IMR-90 (cell line): Measurements from ENCODE around the gene STUM. TPM values are rescaled to one million over a fixed set of nuclear protein-coding genes. Genes with fewer than 3 reads are reported as not detected.

ENCODE experiments used
- ATAC-seq: fragments of 200-7000 bp; cut with Tn5 transposase; 2 replicates; pipeline ENCODE4 v1.9.1; 2020; ENCODE audit warnings: low read depth, mild to moderate bottlenecking, moderate library complexity
- BruUV-seq: library from RNA; stranded (reverse); fragments of 400-500 nt; replicated peaks from 2 replicates; lab custom pipeline; 2021; lab: Mats Ljungman, UMichigan
- CTCF ChIA-PET: fragments of 300-600 bp; formaldehyde crosslinking; extraction: SDS; loops from one replicate; lab custom pipeline; 2021; ENCODE audit warnings: antibody characterized with exemption; lab: Yijun Ruan, JAX
- POLR2A ChIA-PET: fragments of 300-600 bp; sonication (Branson Sonifier 250); formaldehyde crosslinking; loops from one replicate; lab custom pipeline; 2022; ENCODE audit warnings: antibody characterized with exemption; ENCODE audit not compliant: unreplicated experiment; lab: Charles Lee
- DNase-seq: peaks from one replicate; pipeline ENCODE4 v3.0.0; 2013
- H2AFZ ChIP-seq: replicated peaks from 2 replicates; pipeline ENCODE3; 2013; ENCODE audit warnings: low read length, mild to moderate bottlenecking; ENCODE audit not compliant: poor library complexity
- H2AK5ac ChIP-seq: 2 replicates; pipeline ENCODE4 v1.6.1; 2013; ENCODE audit warnings: low read depth, low read length, inconsistent platforms
- H2AK9ac ChIP-seq: replicated peaks from 2 replicates; pipeline ENCODE3; 2013; ENCODE audit warnings: mild to moderate bottlenecking, low read depth, low read length, moderate library complexity; ENCODE audit not compliant: poor library complexity
- H2BK120ac ChIP-seq: 2 replicates; pipeline ENCODE4 v1.6.1; 2013; ENCODE audit warnings: low read depth, low read length, inconsistent platforms
- H2BK15ac ChIP-seq: 3 replicates; pipeline ENCODE4 v1.6.1; 2013; ENCODE audit warnings: low read depth, low read length, inconsistent platforms
- H2BK20ac ChIP-seq: 2 replicates; pipeline ENCODE4 v1.6.1; 2013; ENCODE audit warnings: low read depth, mild to moderate bottlenecking, inconsistent platforms, low read length, moderate library complexity
- H2BK5ac ChIP-seq: 2 replicates; pipeline ENCODE4 v1.6.1; 2013; ENCODE audit warnings: mild to moderate bottlenecking, low read depth, low read length, inconsistent platforms; ENCODE audit not compliant: poor library complexity, severe bottlenecking
- H3K14ac ChIP-seq: replicated peaks from 2 replicates; pipeline ENCODE4 v1.6.1; 2013; ENCODE audit warnings: low read depth, low read length, inconsistent platforms
- H3K18ac ChIP-seq: 2 replicates; pipeline ENCODE4 v1.6.1; 2013; ENCODE audit warnings: low read depth, low read length, control low read depth
- H3K23ac ChIP-seq: 2 replicates; pipeline ENCODE4 v1.6.1; 2013; ENCODE audit warnings: low read depth, low read length, inconsistent platforms
- H3K27ac ChIP-seq: 2 replicates; pipeline ENCODE4 v1.5.1; 2013; ENCODE audit warnings: mild to moderate bottlenecking, control low read depth, low read length; ENCODE audit not compliant: insufficient read depth
- H3K27me3 ChIP-seq: 2 replicates; pipeline ENCODE4 v1.6.1; 2013; ENCODE audit warnings: low read length; ENCODE audit not compliant: control insufficient read depth, insufficient read depth
- H3K36me3 ChIP-seq: 2 replicates; pipeline ENCODE4 v1.6.1; 2013; ENCODE audit warnings: low read length, mixed read lengths; ENCODE audit not compliant: control insufficient read depth, insufficient read depth
- H3K4ac ChIP-seq: 2 replicates; pipeline ENCODE4 v1.6.1; 2013; ENCODE audit warnings: low read depth, low read length, inconsistent platforms
- H3K4me1 ChIP-seq: 2 replicates; pipeline ENCODE4 v1.6.1; 2013; ENCODE audit warnings: low read length, mixed read lengths; ENCODE audit not compliant: control insufficient read depth, insufficient read depth
- H3K4me2 ChIP-seq: 2 replicates; pipeline ENCODE4 v1.6.1; 2013; ENCODE audit warnings: low read depth, mild to moderate bottlenecking, control low read depth, low read length, moderate library complexity
- H3K4me3 ChIP-seq: 2 replicates; pipeline ENCODE4 v1.5.1; 2013; ENCODE audit warnings: low read depth, mild to moderate bottlenecking, control low read depth, low read length, moderate library complexity; ENCODE audit not compliant: insufficient read depth
- H3K56ac ChIP-seq: 2 replicates; pipeline ENCODE4 v1.6.1; 2013; ENCODE audit warnings: low read length, inconsistent platforms; ENCODE audit not compliant: insufficient read depth; ENCODE audit errors: extremely low read depth
- H3K79me1 ChIP-seq, 2 experiments: 2 replicates each; pipeline ENCODE4 v1.6.1; 2013; ENCODE audit warnings: low read length in 2 of 2, inconsistent platforms in 1 of 2, low read depth in 1 of 2
- H3K9ac ChIP-seq: 2 replicates; pipeline ENCODE4 v1.6.1; 2013; ENCODE audit warnings: low read depth, low read length, control low read depth
- H3K9me1 ChIP-seq: 2 replicates; pipeline ENCODE4 v1.6.1; 2013; ENCODE audit warnings: low read length, inconsistent platforms; ENCODE audit not compliant: insufficient read depth
- H3K9me3 ChIP-seq: 2 replicates; pipeline ENCODE4 v1.6.1; 2013; ENCODE audit warnings: low read length; ENCODE audit not compliant: control insufficient read depth, insufficient read depth
- H4K20me1 ChIP-seq: 2 replicates; pipeline ENCODE4 v1.6.1; 2013; ENCODE audit warnings: low read length, inconsistent platforms; ENCODE audit not compliant: insufficient read depth
- H4K5ac ChIP-seq: 2 replicates; pipeline ENCODE4 v1.6.1; 2013; ENCODE audit warnings: mild to moderate bottlenecking, low read depth, low read length, control low read depth
- H4K8ac ChIP-seq, 2 experiments: 2 replicates each; pipeline ENCODE4 v1.6.1; 2013; ENCODE audit warnings: low read depth in 2 of 2, low read length in 2 of 2, control low read depth in 1 of 2, inconsistent platforms in 1 of 2
- H4K91ac ChIP-seq: 2 replicates; pipeline ENCODE4 v1.6.1; 2013; ENCODE audit warnings: low read depth, low read length, inconsistent platforms; ENCODE audit not compliant: insufficient read depth
- MAFK ChIP-seq: IDR thresholded peaks from 2 replicates; pipeline ENCODE4 v1.6.1; 2012; ENCODE audit warnings: low read depth, low read length, improper control_type of control experiment
- RCOR1 ChIP-seq: IDR thresholded peaks from 2 replicates; pipeline ENCODE4 v1.6.1; 2012; ENCODE audit warnings: mild to moderate bottlenecking, low read length, improper control_type of control experiment; ENCODE audit not compliant: insufficient replicate concordance
- RFX5 ChIP-seq: IDR thresholded peaks from 2 replicates; pipeline ENCODE4 v1.8.0; 2012; ENCODE audit warnings: low read depth, mild to moderate bottlenecking, low read length, moderate library complexity
- WGBS, 2 experiments: methylation state at CpG; one replicate each; pipeline versions ENCODE4 v1.1.5 to v1.1.7; 2013; ENCODE audit warnings: missing lambda C conversion rate in 2 of 2; ENCODE audit not compliant: insufficient read length in 1 of 2; ENCODE audit errors: extremely low coverage in 2 of 2; 5-methylcytosine and 5-hydroxymethylcytosine counted together
- dilution Hi-C: fragments of 300-500 bp; cut with HindIII; formaldehyde crosslinking; loops from one replicate; pipeline ENCODE4 v1.14.3; 2018; ENCODE audit warnings: low sequenced_read_pairs; ENCODE audit not compliant: unreplicated experiment
- in situ Hi-C: fragments of 300-500 bp; cut with MboI; formaldehyde crosslinking; loops from 3 replicates; pipeline ENCODE4 v1.14.3; 2019; ENCODE audit warnings: low sequenced_read_pairs, inconsistent platforms, mixed read lengths
- intact Hi-C: fragments of 100-400 bp; cut with micrococcal nuclease; formaldehyde crosslinking; loops from 2 replicates; pipeline ENCODE4 v1.10.0; 2022
- polyA plus RNA-seq, 3 experiments: library from polyadenylated mRNA; depleted of rRNA; stranded (reverse); fragments of >200 nt; gene quantifications; 2 replicates each; pipeline ENCODE4 v1.2.3, GENCODE V29; 2012; ENCODE audit warnings: low replicate concordance in 1 of 3
- total RNA-seq: library from RNA; depleted of rRNA; stranded (reverse); fragments of >200 nt; gene quantifications from 2 replicates; pipeline ENCODE4 v1.2.3, GENCODE V29; 2012

The STUM gene
- total and polyA plus RNA-seq, 2 of the 4 experiments (the other 2 are of a cell fraction) = not detected

- Histone ChIP-seq H2AK9ac (no peak overlapping the region), H3K9me3 (no peaks in the 10 kb centered on the region), H3K4me2 (no peak overlapping the region), H2AK5ac (no peak overlapping the region), H3K4me1 (peaks cover 2% of the 10 kb centered on the region; the same call in 1 of the 2 replicates), H3K4ac (no peak overlapping the region), H4K8ac (no peak overlapping the region), H2BK15ac (no peak overlapping the region), H4K91ac (no peak overlapping the region), H3K18ac (no peak overlapping the region), H2AFZ (no peak overlapping the region), H3K36me3 (no peaks in the 10 kb centered on the region), H3K4me3 (no peak overlapping the region), H3K56ac (no peak overlapping the region), H4K5ac (no peak overlapping the region), H2BK120ac (no peak overlapping the region), H3K27ac (no peak overlapping the region), H3K27me3 (peaks cover 62% of the 10 kb centered on the region), H2BK20ac (no peak overlapping the region), H3K9ac (no peak overlapping the region), H3K9me1 (no peaks in the 10 kb centered on the region), H3K23ac (no peak overlapping the region), H3K14ac (no peak overlapping the region), H3K79me1 (no peaks in the 10 kb centered on the region), H4K20me1 (no peaks in the 10 kb centered on the region; the same call in 1 of the 2 replicates), H2BK5ac (no peak overlapping the region)
- ATAC-seq (no peak), DNase-seq (no peak)
- ChIA-PET CTCF (interaction anchor here (0.6 kb wide), 2 partner anchors 7 to 245 kb away, joined by 4 read pairs; no protein-coding TSS in a partner anchor), POLR2A (no interaction called here)
- 4% methylated on average over 13 of the region's 21 CpGs; no CpG with 5 or more reads in 1 of the 2 experiments for WGBS, 2 experiments
- intact Hi-C loops = loop anchor here (2.0 to 10.0 kb wide), 3 partner anchors 77 to 887 kb away; no protein-coding TSS in a partner anchor
- dilution Hi-C loops = no loop called here
- in situ Hi-C loops = no loop called here
- no peak for TF ChIP-seq MAFK
- TF ChIP-seq RCOR1 = no peak
- TF ChIP-seq RFX5 = no peak
- BruUV-seq = no TSS peak
Measured at GRCh38 chr1:226549937-226550671, 1.5 kb downstream of the STUM start.
